Gastroesophageal sphincter (tissue), 4 donors: Measurements from ENCODE around the gene CHMP5. TPM values are rescaled to one million over a fixed set of nuclear protein-coding genes. Genes with fewer than 3 reads are reported as not detected.
A peak's percentile ranks its signal among the peaks of the same experiment; 100 is the strongest.

ENCODE experiments used
- ATAC-seq: fragments of 150-250 bp; one replicate; pipeline ENCODE4 v1.9.1; 2016; ENCODE audit warnings: mild to moderate bottlenecking, moderate library complexity
- H3K27ac ChIP-seq, 4 donors: fragments of 200-600 bp; sonication (generic) in 3 of 4; 1 replicate in 3 of 4; 2 replicates in 1 of 4; pipeline ENCODE4 v1.5.1; 2016 to 2019
- H3K27me3 ChIP-seq: fragments of 200-600 bp; sonication (generic); one replicate; pipeline ENCODE4 v1.5.1; 2019
- H3K36me3 ChIP-seq, 2 donors: fragments of 200-600 bp; sonication (generic); one replicate each; pipeline ENCODE4 v1.5.1; 2019; ENCODE audit warnings: control low read depth in 1 of 2
- H3K4me1 ChIP-seq, 3 donors: fragments of 200-600 bp; sonication (generic); 1 replicate in 2 of 3; 2 replicates in 1 of 3; pipeline ENCODE4 v1.5.1; 2016 to 2019; ENCODE audit warnings: control low read depth in 2 of 3
- H3K4me3 ChIP-seq, 2 donors: fragments of 200-600 bp; sonication (generic); one replicate each; pipeline ENCODE4 v1.5.1; 2019; ENCODE audit warnings: mild to moderate bottlenecking in 1 of 2, moderate library complexity in 1 of 2
- H3K9me3 ChIP-seq, 3 donors: fragments of 200-600 bp; sonication (generic); one replicate each; pipeline ENCODE4 v1.5.1; 2017 to 2019; ENCODE audit warnings: control low read depth in 2 of 3
- EP300 ChIP-seq: sonication (generic); formaldehyde crosslinking; IDR thresholded peaks from one replicate; pipeline ENCODE4 v1.6.1; 2017; ENCODE audit warnings: antibody characterized with exemption, mild to moderate bottlenecking
- POLR2A ChIP-seq, 2 donors: fragments of 450-650 bp; IDR thresholded peaks; one replicate each; pipeline ENCODE4 v1.6.1; 2017; ENCODE audit warnings: antibody characterized with exemption in 2 of 2, mild to moderate bottlenecking in 2 of 2, moderate library complexity in 1 of 2
- POLR2AphosphoS5 ChIP-seq: sonication (generic); formaldehyde crosslinking; IDR thresholded peaks from one replicate; pipeline ENCODE4 v1.6.1; 2017; ENCODE audit warnings: antibody characterized with exemption
- WGBS, 2 donors: methylation state at CpG; one replicate each; pipeline ENCODE4 v1.1.5; 2018; ENCODE audit warnings: low coverage in 1 of 2; 5-methylcytosine and 5-hydroxymethylcytosine counted together
- total RNA-seq, 4 donors: library from RNA; depleted of rRNA; stranded (reverse); fragments of >200 nt; gene quantifications; one replicate each; pipeline ENCODE4 v1.1.0, GENCODE V29; 2016
- TF ChIP-seq, protein P1 (sequence below), 4 experiments: fragments of 200-600 bp in 2 of 4; fragments of 450-650 bp in 2 of 4; sonication (generic) in 1 of 4; IDR thresholded peaks; one replicate each; pipeline ENCODE4 v1.5.1; 2017 to 2019; ENCODE audit warnings: antibody characterized with exemption in 4 of 4, mild to moderate bottlenecking in 2 of 4, moderate library complexity in 2 of 4

CHMP5 gene
- total RNA-seq, 4 donors from 2014 or later: 45.6 to 89.0 (median 59.3) TPM

DNA sequence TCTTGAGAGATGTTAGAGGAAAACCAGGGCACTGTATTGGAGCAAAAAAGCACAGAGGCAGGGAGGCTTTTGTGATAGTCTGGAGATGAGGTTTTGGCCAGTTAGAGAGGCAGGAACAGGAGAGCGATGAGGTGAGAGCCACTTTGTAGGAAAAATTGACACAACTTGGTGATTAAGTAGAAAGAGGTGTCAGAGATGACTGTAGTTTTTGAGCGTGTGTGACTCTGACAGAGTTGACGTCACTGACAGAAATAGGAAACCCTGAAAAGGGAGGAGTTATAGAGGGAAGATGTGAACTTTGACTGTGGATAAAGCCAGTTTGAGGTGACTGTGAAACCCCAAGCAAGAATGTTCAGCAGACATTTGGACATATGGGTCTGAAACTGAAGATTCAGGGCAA, 41.2 kb downstream of the CHMP5 start:
- 74 to 80% methylated on average over 3 of the region's 3 CpGs for WGBS, 2 donors
- no peak for TF ChIP-seq POLR2A (IDR thresholded peaks at IDR 0.05)
- TF ChIP-seq POLR2AphosphoS5: no peak
- TF ChIP-seq, protein P1, sequence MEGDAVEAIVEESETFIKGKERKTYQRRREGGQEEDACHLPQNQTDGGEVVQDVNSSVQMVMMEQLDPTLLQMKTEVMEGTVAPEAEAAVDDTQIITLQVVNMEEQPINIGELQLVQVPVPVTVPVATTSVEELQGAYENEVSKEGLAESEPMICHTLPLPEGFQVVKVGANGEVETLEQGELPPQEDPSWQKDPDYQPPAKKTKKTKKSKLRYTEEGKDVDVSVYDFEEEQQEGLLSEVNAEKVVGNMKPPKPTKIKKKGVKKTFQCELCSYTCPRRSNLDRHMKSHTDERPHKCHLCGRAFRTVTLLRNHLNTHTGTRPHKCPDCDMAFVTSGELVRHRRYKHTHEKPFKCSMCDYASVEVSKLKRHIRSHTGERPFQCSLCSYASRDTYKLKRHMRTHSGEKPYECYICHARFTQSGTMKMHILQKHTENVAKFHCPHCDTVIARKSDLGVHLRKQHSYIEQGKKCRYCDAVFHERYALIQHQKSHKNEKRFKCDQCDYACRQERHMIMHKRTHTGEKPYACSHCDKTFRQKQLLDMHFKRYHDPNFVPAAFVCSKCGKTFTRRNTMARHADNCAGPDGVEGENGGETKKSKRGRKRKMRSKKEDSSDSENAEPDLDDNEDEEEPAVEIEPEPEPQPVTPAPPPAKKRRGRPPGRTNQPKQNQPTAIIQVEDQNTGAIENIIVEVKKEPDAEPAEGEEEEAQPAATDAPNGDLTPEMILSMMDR (IDR thresholded peaks at IDR 0.05): no peak
- TF ChIP-seq EP300: no peak
- peaks cover 19 to 99% of the 10 kb centered on the region in 2 donors for H3K36me3 ChIP-seq
- no peak overlapping the region for H3K27ac ChIP-seq
- H3K9me3 ChIP-seq: no peaks in the 10 kb centered on the region
- H3K4me1 ChIP-seq: peaks cover 0 to 17% (median 0%) of the 10 kb centered on the region in 3 donors
- no peak for ATAC-seq
- H3K4me3 ChIP-seq: no peak overlapping the region
- no peaks in the 10 kb centered on the region for H3K27me3 ChIP-seq

DNA sequence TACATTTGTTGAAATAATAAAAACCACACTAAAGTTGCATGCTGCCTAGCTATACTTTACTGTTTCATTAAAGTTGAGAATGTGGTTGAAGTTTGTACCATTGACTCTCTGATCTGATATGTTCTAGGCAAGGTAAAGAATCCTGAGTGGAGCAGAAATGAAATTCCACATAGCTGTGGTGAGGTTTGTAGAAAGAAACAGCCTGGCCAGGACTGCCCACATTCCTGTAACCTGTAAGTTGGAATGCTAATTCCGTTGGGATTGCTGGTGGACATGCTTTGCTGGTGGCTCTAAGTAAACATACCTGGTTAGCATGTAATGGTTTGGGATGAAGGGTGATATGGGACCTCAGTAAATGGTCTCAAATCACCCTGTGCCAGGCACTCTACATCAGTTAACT, 42.2 kb downstream of the CHMP5 start:
- Histone ChIP-seq H3K36me3 (peaks cover 22 to 99% of the 10 kb centered on the region in 2 donors), H3K27ac (no peak overlapping the region)
- 71% methylated on average over 1 of the region's 1 CpG; no CpG with 5 or more reads in 1 of the 2 donors for WGBS, 2 donors

DNA sequence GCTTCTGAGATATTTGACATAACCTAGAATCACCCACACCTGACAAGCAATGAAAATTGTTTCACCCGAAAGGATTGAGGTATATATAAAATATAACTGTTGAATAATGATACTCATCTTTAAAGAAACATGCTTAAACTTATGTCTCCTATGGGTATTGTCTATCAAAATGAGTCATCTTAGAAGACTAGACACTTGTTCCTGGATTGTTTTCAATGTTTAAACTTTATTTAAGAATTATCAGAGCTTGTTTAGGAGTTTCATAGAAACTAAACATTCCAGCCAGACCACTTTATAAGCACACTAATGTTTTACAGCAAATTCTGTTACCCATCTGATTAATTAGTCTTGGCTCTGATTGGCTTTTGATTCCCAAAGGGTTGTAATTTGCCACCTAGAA, 45.1 kb downstream of the CHMP5 start:
- TF ChIP-seq, protein P1 (IDR thresholded peaks at IDR 0.05): no peak
- TF ChIP-seq POLR2A (IDR thresholded peaks at IDR 0.05): no peak
- no peak for TF ChIP-seq POLR2AphosphoS5
- TF ChIP-seq EP300: no peak
- H3K36me3 ChIP-seq: peaks cover 13 to 99% of the 10 kb centered on the region in 2 donors
- no peaks in the 10 kb centered on the region for H3K9me3 ChIP-seq
- no peak overlapping the region for H3K27ac ChIP-seq
- no peak overlapping the region for H3K4me3 ChIP-seq
- peaks cover 0 to 20% (median 0%) of the 10 kb centered on the region in 3 donors for H3K4me1 ChIP-seq
- no peaks in the 10 kb centered on the region for H3K27me3 ChIP-seq
- ATAC-seq: no peak
- WGBS, 2 donors: 33 to 67% methylated on average over 1 of the region's 1 CpG

More for the DNA sequence above, 42.2 kb downstream of the CHMP5 start:
- no peak for ATAC-seq
- no peaks in the 10 kb centered on the region for H3K9me3 ChIP-seq
- peaks cover 0 to 20% (median 0%) of the 10 kb centered on the region in 3 donors for H3K4me1 ChIP-seq
- TF ChIP-seq, protein P1 (IDR thresholded peaks at IDR 0.05): no peak
- TF ChIP-seq EP300 (no peak), POLR2AphosphoS5 (no peak), POLR2A (IDR thresholded peaks at IDR 0.05) (no peak)
- no peak overlapping the region for H3K4me3 ChIP-seq
- no peaks in the 10 kb centered on the region for H3K27me3 ChIP-seq

DNA sequence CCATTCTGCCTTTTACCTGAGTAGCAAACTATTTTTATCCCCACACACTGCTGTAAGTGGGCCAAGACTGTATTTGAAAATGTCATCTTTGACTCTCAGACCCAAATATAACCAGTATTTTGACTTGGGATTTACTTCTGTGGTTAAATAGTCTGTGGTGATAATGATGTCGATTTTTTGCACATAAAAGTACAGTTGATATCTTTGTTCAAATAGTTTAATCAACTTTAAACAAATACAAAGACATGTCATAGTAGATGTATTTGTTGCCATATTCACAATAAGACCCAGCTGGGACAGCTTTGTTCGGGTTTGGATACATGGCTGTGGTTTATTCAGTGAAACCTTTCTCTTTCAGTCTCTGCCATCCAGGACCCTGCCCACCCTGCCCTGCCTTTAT, 45.9 kb downstream of the CHMP5 start:
- no peak overlapping the region for H3K4me3 ChIP-seq
- ATAC-seq: no peak
- WGBS, 2 donors: 55 to 58% methylated on average over 2 of the region's 2 CpGs
- H3K27ac ChIP-seq: peak overlapping the region in 1 of 4 donors; percentile 5
- no peaks in the 10 kb centered on the region for H3K9me3 ChIP-seq
- H3K27me3 ChIP-seq: no peaks in the 10 kb centered on the region
- TF ChIP-seq, protein P1 (IDR thresholded peaks at IDR 0.05): no peak
- no peak for TF ChIP-seq POLR2A (IDR thresholded peaks at IDR 0.05)
- no peak for TF ChIP-seq POLR2AphosphoS5
- TF ChIP-seq EP300: no peak
- peaks cover 0 to 20% (median 0%) of the 10 kb centered on the region in 3 donors for H3K4me1 ChIP-seq
- H3K36me3 ChIP-seq: peaks cover 13 to 99% of the 10 kb centered on the region in 2 donors

DNA sequence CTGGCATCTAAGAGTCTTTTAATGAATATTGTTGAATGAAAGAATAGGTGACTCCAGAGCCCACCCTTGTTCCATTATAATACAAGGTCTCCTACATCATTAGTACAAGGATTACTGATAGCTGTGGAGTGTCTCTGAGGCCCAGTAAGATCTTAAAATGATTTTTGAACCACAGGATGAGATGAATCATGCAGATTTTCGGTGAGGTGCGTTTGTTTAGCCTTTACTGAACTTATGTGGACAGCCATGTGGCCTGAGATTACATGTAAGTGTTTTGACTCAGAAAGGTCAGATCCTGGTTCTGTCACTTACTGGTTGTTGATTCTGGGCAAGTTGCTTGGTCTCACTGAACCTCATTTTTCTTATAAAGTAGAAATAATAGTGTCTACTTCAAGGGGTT, 47.1 kb downstream of the CHMP5 start:
- TF ChIP-seq EP300 (no peak), POLR2AphosphoS5 (no peak), POLR2A (IDR thresholded peaks at IDR 0.05) (no peak)
- TF ChIP-seq, protein P1 (IDR thresholded peaks at IDR 0.05): no peak
- H3K27me3 ChIP-seq: no peaks in the 10 kb centered on the region
- no peaks in the 10 kb centered on the region for H3K9me3 ChIP-seq
- no peak for ATAC-seq
- H3K4me3 ChIP-seq: no peak overlapping the region
- peaks cover 0 to 20% (median 0%) of the 10 kb centered on the region in 3 donors for H3K4me1 ChIP-seq
- H3K27ac ChIP-seq: no peak overlapping the region
- H3K36me3 ChIP-seq: peaks cover 13 to 99% of the 10 kb centered on the region in 2 donors
- WGBS, 2 donors: 80 to 92% methylated on average over 2 of the region's 2 CpGs
